ENCODE measurements around the gene LSM14B.
"Not testable (repeated sequence)": the region's sequence is repeated elsewhere in the genome, so short reads cannot be mapped to it uniquely, and the experiment has no call there.

LSM14B gene

DNA sequence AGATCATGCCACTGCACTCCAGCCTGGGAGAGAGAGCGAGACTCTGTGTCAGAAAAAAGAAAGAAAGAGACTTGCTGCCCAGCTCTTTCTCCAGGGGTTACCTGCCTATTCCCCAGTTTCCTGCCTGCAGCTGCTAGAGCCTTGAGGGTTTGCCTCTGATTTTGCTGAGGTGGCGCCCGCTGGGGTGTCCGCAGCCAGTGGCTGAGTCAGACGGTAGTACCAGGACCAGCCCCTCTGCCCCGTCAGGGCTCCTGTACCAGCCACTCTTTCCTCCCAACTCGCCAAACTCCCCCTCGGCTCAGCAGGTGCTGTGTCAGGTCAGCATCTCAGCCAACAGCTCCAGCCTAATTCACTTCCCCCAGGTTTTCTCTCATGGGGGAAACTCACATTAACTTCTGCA, 7.4 kb upstream of the LSM14B start:
- DNase-seq = no peak

GRCh38 chr20:62115800-62116407, 6.4 kb upstream of the LSM14B start:
- not testable (repeated sequence) for DNase-seq

DNA sequence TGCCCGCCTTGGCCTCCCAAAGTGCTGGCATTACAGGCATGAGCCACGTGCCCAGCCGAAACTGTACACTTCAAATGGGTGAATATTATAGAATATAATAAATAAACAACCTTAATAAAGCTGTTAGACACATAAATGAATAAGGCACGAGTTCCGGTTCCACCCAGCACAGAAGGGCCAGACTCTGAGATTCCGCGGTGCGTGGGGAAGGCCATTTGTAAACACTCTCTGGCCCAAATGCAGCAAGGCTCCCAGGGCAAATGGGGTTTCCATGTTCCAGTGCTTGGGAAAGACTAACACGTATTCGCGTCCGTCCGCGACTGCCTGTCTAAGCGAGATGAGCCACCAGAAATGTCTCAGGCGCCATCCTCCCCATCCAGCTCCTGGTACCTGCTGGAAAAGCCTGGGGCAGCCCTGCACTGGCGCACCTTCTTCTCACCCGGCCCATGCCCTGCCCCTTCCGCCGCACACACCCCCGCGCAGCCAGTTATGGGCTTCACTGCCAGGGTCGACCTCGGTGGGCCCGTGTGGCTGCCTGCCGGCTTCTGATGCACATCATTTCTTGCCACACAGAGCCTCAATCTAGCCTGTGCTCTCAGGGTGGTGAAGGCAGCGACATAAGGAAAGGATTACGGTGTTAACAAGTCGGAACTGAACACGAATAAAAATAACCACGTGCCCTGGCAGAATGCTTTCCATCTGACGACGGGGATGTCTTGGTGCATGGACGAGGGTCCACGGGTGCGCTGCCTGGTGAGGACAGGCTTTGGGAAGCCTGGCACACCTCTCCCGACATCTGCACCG, 5.5 kb upstream of the LSM14B start:
- no peak for DNase-seq

- DNase-seq = no peak
Observed at GRCh38 chr20:62117362-62117646, 5.0 kb upstream of the LSM14B start.

GRCh38 chr20:62117658-62118057, 4.6 kb upstream of the LSM14B start:
- DNase-seq = peak; percentile 71

DNA sequence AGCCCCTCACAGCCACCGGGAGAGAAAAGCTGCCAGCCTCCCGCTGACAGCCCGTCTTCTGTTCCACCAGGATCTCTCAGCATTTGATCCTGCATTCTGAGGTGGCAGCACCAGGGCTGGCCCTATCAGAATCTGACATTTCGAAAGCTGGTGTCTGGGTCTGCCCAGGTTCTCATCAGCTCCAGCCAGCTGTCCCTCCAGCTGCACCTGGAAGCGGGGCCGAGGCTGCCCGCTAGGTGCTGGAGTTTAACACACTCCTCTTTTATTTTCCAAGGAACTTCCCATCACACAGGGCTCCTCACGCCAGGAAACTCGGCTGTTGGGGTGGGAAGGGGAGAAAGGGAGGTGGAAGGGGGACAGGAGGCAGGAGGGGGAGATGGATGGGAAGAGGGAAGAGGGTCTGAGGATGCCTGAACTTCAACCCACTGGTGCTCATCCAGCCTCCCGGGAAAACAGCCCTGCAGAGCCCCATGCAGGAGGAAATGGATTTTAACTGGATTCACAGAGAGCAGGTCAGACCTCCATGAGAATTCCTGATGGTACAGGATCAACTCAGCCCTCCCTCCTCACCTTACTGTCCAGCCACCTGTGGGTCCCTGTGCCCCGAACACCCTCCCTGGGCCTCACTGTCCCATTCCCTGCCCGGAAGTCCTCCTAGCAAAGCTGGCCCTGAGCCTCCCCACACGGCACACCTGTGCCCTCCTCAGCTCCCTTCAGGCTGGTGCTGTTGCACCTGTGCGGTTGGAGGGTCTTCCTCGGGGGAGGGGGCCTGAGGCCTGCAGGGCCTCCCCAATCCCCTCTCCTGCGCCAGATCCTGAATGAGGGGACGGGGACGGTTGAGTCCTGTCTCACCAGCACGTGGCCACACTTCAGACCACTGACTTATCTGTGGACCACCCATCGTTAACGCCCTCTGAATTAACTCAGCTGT, 3.9 kb upstream of the LSM14B start:
- no peak for DNase-seq

GRCh38 chr20:62119115-62119514, 3.2 kb upstream of the LSM14B start:
- no peak for DNase-seq

DNA sequence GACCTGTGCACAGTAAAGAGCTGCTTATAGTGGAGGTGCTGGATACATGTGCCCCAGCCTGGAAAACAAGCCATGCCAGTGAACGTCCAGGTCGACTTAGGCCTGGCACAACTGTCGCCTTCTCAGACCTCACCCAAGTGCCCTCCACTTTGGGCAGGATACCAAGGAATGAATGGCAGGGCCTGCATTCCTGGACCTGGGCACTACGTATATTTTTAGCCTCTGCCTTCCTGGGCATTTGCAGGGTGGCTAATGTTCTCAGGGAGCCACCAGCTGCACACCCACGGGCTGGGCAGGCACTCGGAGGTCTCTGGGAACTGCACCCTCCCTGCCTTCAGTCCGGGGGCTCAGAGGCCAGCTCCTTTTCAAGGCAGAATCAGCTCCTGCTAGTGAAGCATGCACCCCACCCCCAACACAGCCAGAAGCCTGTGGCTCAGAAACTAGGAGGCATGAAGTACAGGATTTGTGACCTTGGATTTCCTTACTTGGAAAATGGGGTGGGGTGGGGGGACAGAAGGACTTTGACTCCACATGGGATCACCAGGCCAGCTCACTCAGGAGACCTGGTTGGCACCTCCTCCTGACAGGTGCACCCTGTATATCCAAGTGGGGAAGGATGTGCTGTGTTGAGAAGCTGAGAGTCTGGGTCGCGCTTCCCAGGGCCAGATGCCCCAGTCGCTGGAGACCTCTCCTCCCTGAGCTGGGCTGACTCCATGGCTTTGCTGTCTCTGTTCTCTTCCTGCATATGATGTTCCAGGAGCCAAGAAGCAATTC, 2.5 kb upstream of the LSM14B start:
- no peak for DNase-seq

- DNase-seq = no peak
Observed at GRCh38 chr20:62120365-62120762, 1.9 kb upstream of the LSM14B start.

GRCh38 chr20:62120990-62121775, 1.1 kb upstream of the LSM14B start:
- DNase-seq = no peak

DNA sequence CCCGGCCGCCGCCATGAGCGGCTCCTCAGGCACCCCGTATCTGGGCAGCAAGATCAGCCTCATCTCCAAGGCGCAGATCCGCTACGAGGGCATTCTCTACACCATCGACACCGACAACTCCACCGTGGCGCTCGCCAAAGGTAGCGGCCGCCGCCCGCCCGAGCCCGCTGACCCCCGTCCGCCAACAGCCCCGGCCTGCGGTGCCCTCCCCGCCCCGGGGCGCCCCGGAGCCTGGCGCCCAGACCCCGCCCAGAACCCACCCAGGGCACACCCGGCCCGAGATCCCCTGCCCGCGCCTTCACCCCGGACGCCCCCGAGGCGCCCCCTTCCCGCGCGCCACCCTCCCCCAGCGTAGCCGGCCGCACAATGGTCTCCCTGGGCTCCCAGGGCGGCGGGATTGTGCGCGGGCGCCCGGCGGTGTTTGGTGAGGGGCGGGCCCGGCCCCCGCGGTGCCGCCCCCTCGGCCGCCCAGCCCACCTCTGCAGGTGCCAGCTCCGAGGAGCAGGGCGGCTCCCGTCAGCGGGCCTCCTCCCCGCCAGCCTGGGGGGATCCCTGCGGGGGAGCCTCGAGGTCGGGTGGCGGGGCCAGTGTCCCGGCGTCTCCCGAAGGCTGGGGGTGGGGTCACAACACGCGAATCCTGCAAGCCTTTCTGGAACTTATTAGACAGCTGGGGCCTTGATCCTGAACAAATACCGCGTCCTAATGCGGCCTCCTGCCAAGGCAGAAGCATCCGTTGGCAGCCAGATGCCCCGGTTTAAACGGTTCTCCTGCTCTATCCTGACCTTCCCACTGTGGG, 577 bp downstream of the LSM14B start:
- peak; percentile 29 for DNase-seq

DNA sequence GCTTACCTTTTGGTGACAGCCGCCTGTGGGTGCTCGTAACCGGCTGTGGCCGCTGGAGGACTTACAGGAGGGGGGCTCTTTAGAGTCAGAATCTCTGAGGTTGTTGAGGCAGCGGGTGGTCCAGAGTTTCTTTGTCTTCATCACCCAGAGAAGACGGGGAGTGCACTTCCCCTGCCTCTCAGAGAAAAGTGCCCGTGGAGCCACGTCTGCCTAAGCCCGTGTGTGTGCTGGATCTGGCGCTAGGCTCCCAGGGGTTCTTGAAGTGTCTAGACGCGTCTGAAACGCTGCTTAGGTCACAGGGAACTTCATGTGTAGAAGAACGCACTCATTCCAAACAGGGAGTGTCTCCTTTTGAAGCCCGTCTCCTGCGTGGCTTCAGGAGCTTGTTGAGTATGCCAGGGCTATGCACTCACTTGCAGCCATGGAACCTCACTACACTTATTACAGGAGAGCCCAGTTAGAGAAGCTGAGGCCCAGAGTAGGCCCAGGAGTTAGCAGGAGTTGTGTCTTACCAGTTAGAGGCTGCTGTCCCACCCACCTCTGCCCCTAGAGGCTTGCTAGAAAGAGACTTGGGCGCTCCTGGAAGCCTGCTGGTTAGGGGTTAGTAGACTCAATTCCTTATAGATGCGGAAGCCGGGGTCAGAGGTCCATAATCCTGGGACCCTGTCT, 1.3 kb downstream of the LSM14B start:
- no peak for DNase-seq

- DNase-seq = no peak
Observed at GRCh38 chr20:62126141-62126540, 3.9 kb downstream of the LSM14B start.

GRCh38 chr20:62127799-62128198, 5.5 kb downstream of the LSM14B start:
- DNase-seq = no peak

DNA sequence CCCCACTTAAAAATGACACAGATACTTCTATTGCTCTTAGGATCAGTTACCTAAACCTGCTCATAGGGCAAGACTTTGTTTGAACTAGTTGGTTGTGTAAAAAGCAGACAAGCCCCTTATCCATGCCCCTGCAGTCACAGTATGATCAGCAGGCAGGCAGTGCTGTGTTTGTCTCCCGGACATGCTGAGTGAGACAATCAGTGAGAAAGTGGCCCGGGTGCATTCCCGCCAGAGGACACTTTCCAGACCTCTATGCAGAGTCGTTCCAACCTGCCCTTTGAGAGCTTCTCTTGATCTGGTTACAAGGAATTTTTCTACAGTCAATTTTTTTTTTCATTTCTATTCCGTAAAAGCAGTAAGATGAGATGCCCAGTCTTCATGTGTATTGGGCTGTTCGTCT, 6.2 kb downstream of the LSM14B start:
- no peak for DNase-seq

DNA sequence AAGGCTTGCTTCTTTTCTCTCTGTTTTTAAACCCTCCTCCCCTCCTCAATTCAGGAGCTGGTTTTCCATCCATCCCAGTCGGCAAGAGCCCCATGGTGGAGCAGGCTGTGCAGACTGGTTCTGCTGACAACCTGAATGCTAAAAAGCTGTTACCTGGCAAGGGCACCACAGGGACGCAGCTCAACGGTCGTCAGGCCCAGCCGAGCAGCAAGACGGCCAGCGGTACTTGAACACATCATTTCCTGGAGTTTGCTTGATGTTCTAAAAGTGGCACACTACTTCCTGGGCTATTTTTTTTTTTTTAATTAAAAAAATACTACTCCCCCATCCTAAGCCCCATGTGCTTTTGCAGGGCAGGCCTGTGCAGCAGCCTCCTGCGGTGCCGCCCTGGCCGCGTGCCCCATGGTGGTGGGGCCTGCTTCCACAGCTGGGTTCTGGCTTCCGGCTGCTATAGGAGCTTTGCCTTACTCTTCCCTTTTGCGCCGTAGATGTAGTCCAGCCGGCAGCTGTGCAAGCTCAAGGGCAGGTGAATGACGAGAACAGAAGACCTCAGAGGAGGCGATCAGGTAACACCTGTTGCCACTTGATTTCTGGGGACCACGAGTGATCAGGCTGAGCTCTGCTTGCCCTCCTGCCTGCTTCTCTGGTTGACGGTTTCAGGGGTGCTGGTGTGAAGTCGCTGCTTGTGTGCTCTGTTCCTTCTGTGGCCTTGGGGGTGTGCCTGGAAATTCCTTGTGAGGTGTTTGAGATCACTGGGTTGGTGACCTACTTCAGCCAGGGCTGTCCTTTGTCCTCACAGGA, 7.7 kb downstream of the LSM14B start:
- DNase-seq = no peak

GRCh38 chr20:62131560-62132320, 9.5 kb downstream of the LSM14B start:
- no peak for DNase-seq

DNA sequence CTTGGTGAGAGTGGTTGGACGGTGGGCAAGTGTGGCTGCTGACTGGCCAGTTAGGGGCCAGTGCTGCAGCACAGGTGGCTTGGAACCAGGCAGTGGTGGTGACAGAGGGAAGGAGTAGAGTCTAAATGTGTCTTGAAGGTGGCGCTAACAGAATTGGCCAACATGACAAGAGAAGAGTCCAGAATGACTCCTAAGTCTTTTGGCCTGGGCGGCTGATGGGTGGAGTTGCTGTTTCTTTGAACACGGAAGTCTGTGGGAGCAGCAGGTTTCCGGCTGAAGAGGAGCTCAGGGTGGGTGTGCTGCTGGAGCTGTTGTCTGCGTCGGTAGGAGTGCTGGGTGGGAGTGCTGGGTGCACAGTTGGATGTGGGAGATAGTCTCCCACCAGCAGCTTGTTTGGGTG, 10.1 kb downstream of the LSM14B start:
- DNase-seq = no peak

Data from activated effector memory CD4-positive, alpha-beta T cell treated with Interleukin-2 at 50 U/mL for 16 hours (primary cell).